GM13977 (cell line): ENCODE results near the gene CNOT1.
"Not testable (repeated sequence)": the region's sequence is repeated elsewhere in the genome, so short reads cannot be mapped to it uniquely, and the experiment has no call there.

ENCODE experiments used
- DNase-seq: peaks from one replicate; pipeline ENCODE4 v3.0.0; 2012; ENCODE audit warnings: low spot score
- in situ Hi-C: fragments of 300-500 bp; cut with MboI; formaldehyde crosslinking; loops from one replicate; pipeline ENCODE4 v1.12.0; 2022; ENCODE audit warnings: low sequenced_read_pairs, low pct_unique_long_range_greater_than_20kb, mixed read lengths, inconsistent platforms; ENCODE audit not compliant: unreplicated experiment
- TF ChIP-seq, protein P1 (sequence below): IDR thresholded peaks from 2 replicates; pipeline ENCODE4 v1.5.1; 2012; ENCODE audit warnings: mild to moderate bottlenecking, control low read depth; ENCODE audit not compliant: insufficient read depth; ENCODE audit errors: extremely low read depth, missing control alignments

CNOT1 gene

DNA sequence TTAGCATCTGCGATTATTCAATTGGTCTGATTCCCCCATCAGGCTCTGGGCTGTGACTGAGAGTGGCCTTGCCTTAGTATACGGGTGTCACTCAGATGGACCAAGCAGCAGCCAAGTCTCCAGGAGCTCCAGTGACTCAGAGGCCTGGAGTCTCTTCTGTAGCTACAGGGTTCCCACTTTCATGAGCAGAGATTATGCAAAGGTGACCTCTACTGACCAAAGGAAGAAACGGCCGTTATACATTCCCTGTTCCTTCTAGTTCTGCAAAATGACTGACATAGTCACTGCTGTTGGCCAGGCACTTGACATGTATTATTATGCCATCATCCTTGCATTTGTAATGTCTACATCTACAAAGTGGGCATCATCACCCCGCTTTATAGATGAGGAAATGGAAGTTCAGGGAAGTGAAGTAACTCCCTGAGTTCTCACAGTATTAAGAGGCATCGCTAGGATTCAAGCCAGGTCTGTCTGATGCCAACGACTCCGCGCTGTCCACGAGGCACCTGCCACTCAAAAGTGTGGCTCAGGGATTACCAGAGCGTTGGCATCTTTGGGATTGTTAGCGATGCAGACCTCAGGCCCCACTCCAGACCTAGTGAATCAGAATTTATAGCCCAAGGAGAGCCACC lies 31.7 kb upstream of the CNOT1 start:
- in situ Hi-C loops = no loop called here
- DNase-seq = peak; percentile 78
- TF ChIP-seq, protein P1, sequence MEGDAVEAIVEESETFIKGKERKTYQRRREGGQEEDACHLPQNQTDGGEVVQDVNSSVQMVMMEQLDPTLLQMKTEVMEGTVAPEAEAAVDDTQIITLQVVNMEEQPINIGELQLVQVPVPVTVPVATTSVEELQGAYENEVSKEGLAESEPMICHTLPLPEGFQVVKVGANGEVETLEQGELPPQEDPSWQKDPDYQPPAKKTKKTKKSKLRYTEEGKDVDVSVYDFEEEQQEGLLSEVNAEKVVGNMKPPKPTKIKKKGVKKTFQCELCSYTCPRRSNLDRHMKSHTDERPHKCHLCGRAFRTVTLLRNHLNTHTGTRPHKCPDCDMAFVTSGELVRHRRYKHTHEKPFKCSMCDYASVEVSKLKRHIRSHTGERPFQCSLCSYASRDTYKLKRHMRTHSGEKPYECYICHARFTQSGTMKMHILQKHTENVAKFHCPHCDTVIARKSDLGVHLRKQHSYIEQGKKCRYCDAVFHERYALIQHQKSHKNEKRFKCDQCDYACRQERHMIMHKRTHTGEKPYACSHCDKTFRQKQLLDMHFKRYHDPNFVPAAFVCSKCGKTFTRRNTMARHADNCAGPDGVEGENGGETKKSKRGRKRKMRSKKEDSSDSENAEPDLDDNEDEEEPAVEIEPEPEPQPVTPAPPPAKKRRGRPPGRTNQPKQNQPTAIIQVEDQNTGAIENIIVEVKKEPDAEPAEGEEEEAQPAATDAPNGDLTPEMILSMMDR = peak; percentile 69

DNA sequence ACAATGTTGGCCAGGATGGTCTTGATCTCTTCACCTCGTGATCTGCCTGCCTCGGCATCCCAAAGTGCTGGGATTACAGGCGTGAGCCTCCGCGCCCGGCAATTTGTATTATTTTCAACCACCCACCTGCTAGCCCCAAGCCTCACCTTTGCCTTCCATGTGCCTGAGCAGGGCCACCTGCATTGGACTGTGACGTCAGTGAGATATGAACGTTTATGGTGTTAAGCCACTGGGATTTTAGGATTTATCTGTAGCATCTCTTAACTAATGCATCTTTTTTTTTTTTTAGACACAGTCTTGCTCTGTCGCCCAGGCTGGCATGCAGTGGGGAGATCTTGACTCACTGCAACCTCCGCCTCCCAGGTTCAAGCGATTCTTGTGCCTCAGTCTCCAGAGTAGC lies 30.3 kb upstream of the CNOT1 start:
- DNase-seq, in situ Hi-C loops: not testable (repeated sequence)

DNA sequence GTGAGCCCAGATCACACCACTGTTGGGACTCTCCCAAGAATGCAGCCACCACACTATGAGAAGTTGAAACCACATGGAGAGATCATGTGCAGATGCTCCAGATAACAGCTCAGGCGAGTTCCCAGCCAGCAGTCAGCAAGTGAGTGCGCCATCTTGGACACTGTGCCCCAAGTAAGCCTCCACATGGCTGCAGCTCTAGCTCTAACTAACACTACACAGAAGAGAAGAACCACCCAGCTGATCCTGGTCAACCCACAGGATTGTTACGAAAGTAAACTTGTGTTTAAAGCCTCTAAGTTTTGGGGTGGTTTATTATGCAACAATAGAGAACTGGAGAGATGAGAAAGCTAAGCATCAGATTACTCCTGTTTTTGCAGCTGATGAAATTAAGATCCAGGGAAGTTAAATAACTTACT lies 29.2 kb upstream of the CNOT1 start:
- in situ Hi-C loops = no loop called here
- no peak for DNase-seq
- TF ChIP-seq, protein P1 = no peak

DNA sequence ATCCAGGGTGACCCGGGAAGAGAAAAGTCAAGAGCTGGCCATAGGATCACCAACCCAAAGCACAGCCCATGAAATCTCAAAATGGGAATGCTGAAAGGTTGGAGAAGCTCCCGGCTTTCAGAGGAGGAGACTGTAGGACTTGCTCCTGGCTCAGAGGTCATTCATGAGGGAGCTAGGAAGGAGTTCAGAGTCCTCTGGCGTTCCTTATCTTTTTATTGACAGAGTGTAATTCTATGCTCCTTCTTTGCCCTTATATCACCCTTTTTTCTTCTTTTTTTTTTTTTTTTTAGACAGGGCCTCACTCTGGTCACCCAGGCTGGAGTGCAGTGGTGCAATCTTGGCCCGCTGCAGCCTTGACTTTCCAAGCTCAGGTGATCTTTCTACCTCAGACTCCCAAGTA lies 27.3 kb upstream of the CNOT1 start:
- TF ChIP-seq, protein P1 = no peak
- no peak for DNase-seq
- in situ Hi-C loops = no loop called here

DNA sequence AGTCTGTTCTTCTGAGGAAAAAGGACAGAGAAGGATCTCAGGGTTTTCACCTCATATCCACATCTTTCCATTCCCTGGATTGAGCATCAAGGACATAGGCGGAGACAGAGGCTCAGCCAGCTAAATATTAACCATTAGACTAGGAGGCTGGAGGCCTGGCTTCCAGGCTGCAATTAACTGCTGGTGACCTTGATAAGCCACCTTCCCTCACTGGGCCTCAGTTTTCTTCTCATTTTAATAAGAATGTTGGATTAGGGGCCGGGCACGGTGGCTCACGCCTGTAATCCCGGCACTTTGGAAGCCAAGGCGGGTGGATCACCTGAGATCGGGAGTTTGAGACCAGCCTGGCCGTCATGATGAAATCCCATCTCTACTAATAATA lies 25.6 kb upstream of the CNOT1 start:
- in situ Hi-C loops = no loop called here
- TF ChIP-seq, protein P1 = no peak
- no peak for DNase-seq

DNA sequence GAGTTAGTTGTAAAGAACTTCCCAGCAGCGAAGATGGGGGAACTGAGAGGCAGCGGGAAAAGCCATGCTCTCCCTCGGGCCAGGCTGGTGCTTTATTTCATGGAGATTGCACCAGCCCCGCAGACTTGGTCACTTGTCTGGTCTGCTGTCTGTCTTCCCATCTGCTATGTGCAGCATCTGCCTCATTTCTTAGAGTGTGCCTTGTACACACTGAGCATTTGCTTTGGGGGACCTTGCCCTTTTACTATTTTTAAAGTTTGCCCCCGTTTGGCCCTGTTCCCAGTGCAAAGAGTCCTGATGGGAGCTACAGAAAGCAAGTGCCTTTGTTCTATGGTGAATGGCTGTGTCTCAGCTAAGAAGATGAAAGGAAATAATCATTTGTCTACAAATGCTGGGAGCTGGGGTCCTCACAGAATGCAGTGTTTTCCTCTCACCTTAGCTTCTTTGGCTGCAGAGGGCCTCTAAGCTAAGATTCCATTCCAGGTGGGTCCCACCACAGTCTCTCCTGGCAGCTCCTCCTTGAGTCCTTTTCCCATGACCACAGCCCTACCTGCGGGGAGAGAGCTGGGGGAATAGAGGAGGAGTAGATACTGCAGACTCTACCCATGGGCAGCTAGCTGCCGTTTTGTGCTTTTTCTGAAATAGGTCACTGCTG lies 25.1 kb upstream of the CNOT1 start:
- DNase-seq = no peak
- in situ Hi-C loops = no loop called here

DNA sequence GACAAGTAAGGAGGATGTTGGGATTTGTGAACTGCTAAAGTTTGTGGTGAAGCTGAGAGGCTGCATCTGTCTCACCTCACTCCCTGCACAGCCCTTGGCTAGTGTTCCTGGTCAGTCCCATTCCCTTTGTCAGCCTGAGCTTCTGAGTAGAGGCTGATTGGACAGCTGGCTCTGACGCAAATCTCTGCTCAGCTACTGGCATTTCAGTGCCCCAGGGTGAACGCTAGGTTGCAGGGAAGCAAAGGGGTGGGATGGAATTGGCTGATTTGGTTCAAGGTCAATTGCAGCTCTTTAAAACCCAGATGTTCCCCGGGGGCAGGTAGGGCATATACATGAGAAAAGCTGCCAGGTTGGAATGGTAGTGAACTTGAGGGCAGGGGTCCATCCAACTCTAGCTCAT lies 23.1 kb upstream of the CNOT1 start:
- TF ChIP-seq, protein P1 = no peak
- in situ Hi-C loops = no loop called here
- no peak for DNase-seq

More for the DNA sequence above, 25.1 kb upstream of the CNOT1 start:
- TF ChIP-seq, protein P1 = no peak
